Transverse colon (tissue), 3 donors: Measurements from ENCODE around the gene ANK3.

Source experiments
- CTCF ChIP-seq, 5 experiments: fragments of 200-600 bp in 3 of 5; fragments of 450-650 bp in 2 of 5; sonication (generic) in 3 of 5; IDR thresholded peaks; 1 replicate in 2 of 5; 2 replicates in 3 of 5; pipeline ENCODE4 v1.5.1; 2016 to 2017; ENCODE audit warnings: antibody characterized with exemption in 5 of 5, inconsistent platforms in 3 of 5, mild to moderate bottlenecking in 2 of 5, moderate library complexity in 1 of 5
- POLR2A ChIP-seq: fragments of 450-650 bp; IDR thresholded peaks from one replicate; pipeline ENCODE4 v1.6.1; 2016; ENCODE audit warnings: antibody characterized with exemption, mild to moderate bottlenecking, moderate library complexity

- TF ChIP-seq POLR2A (no peak), CTCF (IDR thresholded peaks at IDR 0.05) (no peak)
Measured at GRCh38 chr10:60389413-60390025, at the start of gene ANK3.
